Measurements from ENCODE around the gene FAM174C.

FAM174C gene

GRCh38 chr19:1249990-1250436, 25.3 kb upstream of the FAM174C start:
- in situ Hi-C loops (cut with MboI; ENCODE audit: low sequenced_read_pairs) = no loop called here

GRCh38 chr19:1250437-1251260, 24.7 kb upstream of the FAM174C start:
- in situ Hi-C loops (cut with MboI; ENCODE audit: low sequenced_read_pairs) = no loop called here

- in situ Hi-C loops (cut with MboI; ENCODE audit: low sequenced_read_pairs) = no loop called here
Observed at GRCh38 chr19:1251330-1252220, 23.8 kb upstream of the FAM174C start.

- in situ Hi-C loops (cut with MboI; ENCODE audit: low sequenced_read_pairs) = no loop called here
Observed at GRCh38 chr19:1252221-1252820, 23.0 kb upstream of the FAM174C start.

GRCh38 chr19:1252821-1253513, 22.4 kb upstream of the FAM174C start:
- in situ Hi-C loops (cut with MboI; ENCODE audit: low sequenced_read_pairs) = no loop called here

GRCh38 chr19:1253514-1254080, 21.7 kb upstream of the FAM174C start:
- in situ Hi-C loops (cut with MboI; ENCODE audit: low sequenced_read_pairs) = no loop called here

GRCh38 chr19:1254081-1254527, 21.2 kb upstream of the FAM174C start:
- in situ Hi-C loops (cut with MboI; ENCODE audit: low sequenced_read_pairs) = no loop called here

- in situ Hi-C loops (cut with MboI; ENCODE audit: low sequenced_read_pairs) = no loop called here
Observed at GRCh38 chr19:1254530-1255185, 20.7 kb upstream of the FAM174C start.

- in situ Hi-C loops (cut with MboI; ENCODE audit: low sequenced_read_pairs) = no loop called here
Observed at GRCh38 chr19:1255186-1256161, 19.9 kb upstream of the FAM174C start.

GRCh38 chr19:1256646-1257474, 18.5 kb upstream of the FAM174C start:
- in situ Hi-C loops (cut with MboI; ENCODE audit: low sequenced_read_pairs) = no loop called here

- in situ Hi-C loops (cut with MboI; ENCODE audit: low sequenced_read_pairs) = no loop called here
Observed at GRCh38 chr19:1257475-1258162, 17.7 kb upstream of the FAM174C start.

- in situ Hi-C loops (cut with MboI; ENCODE audit: low sequenced_read_pairs) = no loop called here
Observed at GRCh38 chr19:1258163-1258492, 17.2 kb upstream of the FAM174C start.

- in situ Hi-C loops (cut with MboI; ENCODE audit: low sequenced_read_pairs) = no loop called here
Observed at GRCh38 chr19:1258707-1259205, 16.6 kb upstream of the FAM174C start.

- in situ Hi-C loops (cut with MboI; ENCODE audit: low sequenced_read_pairs) = no loop called here
Observed at GRCh38 chr19:1259206-1259875, 16.0 kb upstream of the FAM174C start.

GRCh38 chr19:1259876-1260748, 15.2 kb upstream of the FAM174C start:
- in situ Hi-C loops (cut with MboI; ENCODE audit: low sequenced_read_pairs) = no loop called here

Data from HL-60/S4 treated with retinoic acid at 250 ng/mL for 4 days and 3 days (cell line).